ENCODE data around the gene BMP4. TPM values are rescaled to one million over a fixed set of nuclear protein-coding genes. Genes with fewer than 3 reads are reported as not detected.

BMP4 gene
- total and polyA plus RNA-seq, 2 of the 13 experiments (the other 11 are each of a cell fraction or from before 2014, with no cell fraction given): 56.4 to 169 TPM

- no peak for TF ChIP-seq NFAT5 (CRISPR knock-in tag; IDR thresholded peaks at IDR 0.05)
- no peak for TF ChIP-seq KDM6A (CRISPR knock-in tag; IDR thresholded peaks at IDR 0.05; ENCODE audit: low read depth)
- no peak for TF ChIP-seq ZFYVE20 (CRISPR knock-in tag; IDR thresholded peaks at IDR 0.05; ENCODE audit: borderline replicate concordance, low read depth)
- TF ChIP-seq THAP11 (CRISPR knock-in tag; IDR thresholded peaks at IDR 0.05): peak; percentile 18; the same call in 1 of the 2 replicates
- TF ChIP-seq ZNF749 (CRISPR knock-in tag; IDR thresholded peaks at IDR 0.05; ENCODE audit: borderline replicate concordance): 0 out of 2 replicates have a peak, but pooled peaks have one; percentile 38
- TF ChIP-seq PRDM15 (CRISPR knock-in tag; IDR thresholded peaks at IDR 0.05): peak; percentile 77
- peak; percentile 51; the same call in 1 of the 2 replicates for TF ChIP-seq MED1 (CRISPR knock-in tag; IDR thresholded peaks at IDR 0.05)
- TF ChIP-seq RBM22 (optimal IDR thresholded peaks at IDR 0.05; ENCODE audit: low read length): peak; percentile 64
- TF ChIP-seq PHF8 (CRISPR knock-in tag; IDR thresholded peaks at IDR 0.05): peak; percentile 52; the same call in 1 of the 2 replicates
- TF ChIP-seq AKAP8 (CRISPR knock-in tag; IDR thresholded peaks at IDR 0.05): peak; percentile 70
- TF ChIP-seq ZNF546 (CRISPR knock-in tag; conservative IDR thresholded peaks at IDR 0.05): peak; percentile 35; the same call in 1 of the 2 replicates
- peak in 1 of 2 experiments; percentile 11; a peak in 1 of 4 replicates for TF ChIP-seq REST (IDR thresholded peaks at IDR 0.05; ENCODE audit: borderline replicate concordance in 1 of 2, low read depth in 1 of 2, low read length in 2 of 2)
- TF ChIP-seq POLR2A (IDR thresholded peaks at IDR 0.05; ENCODE audit: insufficient read depth in 1 of 2, low read depth in 2 of 2, low read length in 2 of 2): peak; percentile 82 to 88
- no peak for TF ChIP-seq EP300 (IDR thresholded peaks at IDR 0.05; ENCODE audit: low read depth in 2 of 2, low read length in 2 of 2)
- no peak for TF ChIP-seq EP300 (CRISPR knock-in tag; IDR thresholded peaks at IDR 0.05; ENCODE audit: borderline replicate concordance)
- TF ChIP-seq RBFOX2 (IDR thresholded peaks at IDR 0.05; ENCODE audit: low read depth, low read length): peak; percentile 99
Observed at GRCh38 chr14:53953002-53953827, 3.4 kb downstream of the BMP4 start (continued).

All from HepG2 (cell line).